Calu3 (cell line): ENCODE measurements around the gene ETNK2. TPM values are rescaled to one million over a fixed set of nuclear protein-coding genes. Genes with fewer than 3 reads are reported as not detected.

Experiments
- BruUV-seq: library from RNA; stranded (reverse); fragments of 400-500 nt; replicated peaks from 2 replicates; lab custom pipeline; 2021; lab: Mats Ljungman, UMichigan
- CTCF ChIA-PET: fragments of 300-600 bp; sonication (Branson Sonifier 250); formaldehyde crosslinking; loops from one replicate; lab custom pipeline; 2022; ENCODE audit warnings: antibody characterized with exemption; lab: Charles Lee
- DNase-seq: peaks from one replicate; pipeline ENCODE4 v3.0.0; 2022
- H3K27ac Mint-ChIP-seq: one replicate; pipeline ENCODE4 v1.8.0; 2022; ENCODE audit warnings: mixed read lengths; ENCODE audit not compliant: unreplicated experiment
- H3K27me3 Mint-ChIP-seq: one replicate; pipeline ENCODE4 v1.8.0; 2022; ENCODE audit warnings: mixed read lengths; ENCODE audit not compliant: unreplicated experiment
- H3K36me3 Mint-ChIP-seq: one replicate; pipeline ENCODE4 v1.8.0; 2022; ENCODE audit warnings: mild to moderate bottlenecking, moderate library complexity, mixed read lengths; ENCODE audit not compliant: insufficient read depth, unreplicated experiment
- H3K4me1 Mint-ChIP-seq: one replicate; pipeline ENCODE4 v1.8.0; 2022; ENCODE audit warnings: mild to moderate bottlenecking, low read depth, mixed read lengths; ENCODE audit not compliant: unreplicated experiment
- H3K4me3 Mint-ChIP-seq: one replicate; pipeline ENCODE4 v1.8.0; 2022; ENCODE audit warnings: mild to moderate bottlenecking, low read depth, moderate library complexity, mixed read lengths; ENCODE audit not compliant: unreplicated experiment
- H3K9me3 Mint-ChIP-seq: one replicate; pipeline ENCODE4 v1.8.0; 2022; ENCODE audit warnings: low read depth, mixed read lengths; ENCODE audit not compliant: unreplicated experiment
- intact Hi-C: fragments of 100-400 bp; cut with micrococcal nuclease; formaldehyde crosslinking; loops from one replicate; pipeline ENCODE4 v1.10.0; 2022; ENCODE audit not compliant: unreplicated experiment
- total RNA-seq: library from RNA; stranded (reverse); gene quantifications from 2 replicates; pipeline ENCODE4 v1.2.3, GENCODE V29; 2022
- TF ChIP-seq, protein P1 (sequence below): fragments of 200-600 bp; IDR thresholded peaks from one replicate; pipeline ENCODE4 v1.8.0; 2022; ENCODE audit warnings: antibody characterized with exemption; ENCODE audit not compliant: unreplicated experiment

Gene ETNK2
- total RNA-seq, 1 experiment from 2014 or later, result 5.0 TPM

DNA sequence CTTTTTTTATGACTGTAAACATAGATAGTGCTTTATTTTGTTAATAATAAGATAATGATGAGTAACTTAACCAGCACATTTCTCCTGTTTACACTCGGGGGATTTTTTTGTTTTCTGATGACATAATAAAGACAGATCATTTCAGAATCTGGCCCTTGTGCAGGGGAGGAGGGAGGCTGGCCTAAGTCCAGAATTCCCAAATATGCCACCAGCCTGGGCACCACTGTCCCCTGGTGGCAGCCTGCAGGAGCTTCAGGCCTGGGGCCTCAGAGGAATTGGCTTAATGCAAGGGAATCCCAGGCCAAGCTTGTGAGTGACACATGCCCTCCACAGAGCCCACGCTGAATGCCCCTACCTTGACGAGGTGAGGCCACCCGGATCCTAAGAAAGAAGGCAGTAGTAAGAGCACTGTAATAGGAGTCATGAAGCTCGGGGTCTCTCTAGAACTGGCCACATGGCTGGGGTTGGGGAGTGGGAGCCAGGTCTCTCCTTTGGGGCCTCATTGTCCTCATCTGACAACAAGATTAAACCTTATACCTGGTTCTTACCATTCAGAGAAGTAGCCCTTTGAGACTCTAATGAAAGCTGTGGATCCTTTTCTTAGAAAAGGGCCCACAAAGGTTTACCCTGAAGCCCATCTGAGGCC, 24.1 kb downstream of the ETNK2 start:
- Mint-ChIP-seq H3K27me3 (no peaks in the 10 kb centered on the region), H3K9me3 (no peaks in the 10 kb centered on the region), H3K27ac (no peak overlapping the region), H3K4me1 (peaks cover 40% of the 10 kb centered on the region), H3K4me3 (no peak overlapping the region), H3K36me3 (peaks cover 22% of the 10 kb centered on the region)
- DNase-seq, result peak; percentile 83
- BruUV-seq, result no TSS peak
- CTCF ChIA-PET, result interaction anchor here (0.6 to 5.1 kb wide), 10 partner anchors 13 to 267 kb away, joined by 3 to 113 read pairs (median 4); partner anchors contain the start of genes SNRPE and SOX13
- intact Hi-C loops, result loop anchor here (1.0 kb wide), 3 partner anchors 53 to 266 kb away; partner anchors contain the start of gene SNRPE
- TF ChIP-seq, protein P1, sequence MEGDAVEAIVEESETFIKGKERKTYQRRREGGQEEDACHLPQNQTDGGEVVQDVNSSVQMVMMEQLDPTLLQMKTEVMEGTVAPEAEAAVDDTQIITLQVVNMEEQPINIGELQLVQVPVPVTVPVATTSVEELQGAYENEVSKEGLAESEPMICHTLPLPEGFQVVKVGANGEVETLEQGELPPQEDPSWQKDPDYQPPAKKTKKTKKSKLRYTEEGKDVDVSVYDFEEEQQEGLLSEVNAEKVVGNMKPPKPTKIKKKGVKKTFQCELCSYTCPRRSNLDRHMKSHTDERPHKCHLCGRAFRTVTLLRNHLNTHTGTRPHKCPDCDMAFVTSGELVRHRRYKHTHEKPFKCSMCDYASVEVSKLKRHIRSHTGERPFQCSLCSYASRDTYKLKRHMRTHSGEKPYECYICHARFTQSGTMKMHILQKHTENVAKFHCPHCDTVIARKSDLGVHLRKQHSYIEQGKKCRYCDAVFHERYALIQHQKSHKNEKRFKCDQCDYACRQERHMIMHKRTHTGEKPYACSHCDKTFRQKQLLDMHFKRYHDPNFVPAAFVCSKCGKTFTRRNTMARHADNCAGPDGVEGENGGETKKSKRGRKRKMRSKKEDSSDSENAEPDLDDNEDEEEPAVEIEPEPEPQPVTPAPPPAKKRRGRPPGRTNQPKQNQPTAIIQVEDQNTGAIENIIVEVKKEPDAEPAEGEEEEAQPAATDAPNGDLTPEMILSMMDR, result peak; percentile 97

DNA sequence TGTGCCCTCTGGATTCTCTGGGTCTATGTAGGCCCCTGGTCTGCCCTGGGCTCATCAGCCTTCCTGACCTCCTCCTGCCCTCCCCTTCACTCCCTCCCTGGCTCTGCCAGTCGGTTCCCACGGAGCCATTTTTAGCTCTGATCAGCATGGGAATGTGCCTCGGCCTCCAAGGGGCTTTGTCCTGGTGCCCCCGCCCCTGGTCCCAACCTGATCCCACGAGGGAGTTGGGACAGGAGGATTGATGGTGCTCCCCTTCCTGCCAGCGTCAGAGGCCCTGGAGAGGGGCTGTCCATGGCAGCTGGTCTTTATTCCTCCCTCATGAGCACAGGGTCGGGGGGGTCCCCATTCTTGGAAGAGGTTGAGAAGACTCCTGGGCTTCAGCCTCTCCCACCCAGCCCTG, 24.9 kb downstream of the ETNK2 start:
- Mint-ChIP-seq H3K9me3 (no peaks in the 10 kb centered on the region), H3K27me3 (no peaks in the 10 kb centered on the region), H3K4me1 (peaks cover 40% of the 10 kb centered on the region), H3K36me3 (peaks cover 22% of the 10 kb centered on the region), H3K27ac (no peak overlapping the region), H3K4me3 (no peak overlapping the region)
- intact Hi-C loops, result loop anchor here (1.0 kb wide), 3 partner anchors 53 to 266 kb away; partner anchors contain the start of gene SNRPE
- TF ChIP-seq, protein P1, result no peak
- CTCF ChIA-PET, result interaction anchor here (0.6 to 5.1 kb wide), 5 partner anchors 23 to 256 kb away, joined by 4 to 113 read pairs (median 5); partner anchors contain the start of gene SOX13
- DNase-seq, result no peak
- no TSS peak for BruUV-seq

DNA sequence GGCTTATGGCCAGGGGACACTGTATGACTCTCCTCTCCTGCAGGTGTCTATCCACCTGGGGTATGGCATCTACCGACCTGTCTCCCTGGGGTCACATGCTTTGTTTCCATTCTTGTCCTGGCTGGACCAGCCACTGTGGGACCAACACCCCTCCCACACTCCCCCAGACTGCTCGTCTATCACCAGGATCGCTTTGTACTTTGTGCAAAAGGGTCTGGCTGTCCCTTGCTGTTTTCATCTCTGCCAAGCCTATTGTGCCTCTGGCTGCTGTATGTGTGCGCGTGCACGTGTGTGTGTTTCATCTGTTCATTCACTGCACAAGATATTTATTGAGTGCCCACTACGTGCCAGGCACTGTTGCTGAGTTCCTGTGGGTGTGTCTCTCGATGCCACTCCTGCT, 25.5 kb downstream of the ETNK2 start:
- CTCF ChIA-PET, result interaction anchor here (0.6 to 5.1 kb wide), 3 partner anchors 107 to 255 kb away, joined by 5 to 113 read pairs (median 11); no protein-coding TSS in a partner anchor
- no peaks in the 10 kb centered on the region for H3K9me3 Mint-ChIP-seq
- DNase-seq, result no peak
- no TSS peak for BruUV-seq
- no peak overlapping the region for H3K27ac Mint-ChIP-seq
- H3K4me3 Mint-ChIP-seq, result no peak overlapping the region
- TF ChIP-seq, protein P1, result no peak
- peaks cover 22% of the 10 kb centered on the region for H3K36me3 Mint-ChIP-seq
- no peaks in the 10 kb centered on the region for H3K27me3 Mint-ChIP-seq
- peaks cover 35% of the 10 kb centered on the region for H3K4me1 Mint-ChIP-seq
- intact Hi-C loops, result no loop called here

DNA sequence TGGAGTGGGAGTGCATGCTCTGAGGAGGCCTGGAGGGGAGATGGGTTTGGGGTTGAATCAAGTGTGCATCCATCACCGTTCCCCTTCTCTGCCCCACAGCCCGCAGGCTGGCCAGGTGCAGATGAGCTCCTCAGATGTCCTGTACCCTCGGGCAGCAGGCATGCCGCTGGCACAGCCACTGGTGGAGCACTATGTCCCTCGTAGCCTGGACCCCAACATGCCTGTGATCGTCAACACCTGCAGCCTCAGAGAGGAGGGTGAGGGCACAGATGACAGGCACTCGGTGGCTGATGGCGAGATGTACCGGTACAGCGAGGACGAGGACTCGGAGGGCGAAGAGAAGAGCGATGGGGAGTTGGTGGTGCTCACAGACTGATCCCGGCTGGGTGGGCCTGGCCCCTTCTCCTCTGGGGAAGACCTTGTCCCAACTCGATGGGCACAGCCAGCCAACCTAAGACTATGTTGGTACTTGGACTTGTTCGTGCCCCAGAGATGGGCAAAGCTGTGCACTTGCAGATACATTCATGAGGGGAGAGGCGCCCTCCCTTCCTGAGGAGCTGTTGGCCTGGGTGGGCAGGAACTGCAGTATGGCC, 26.0 kb downstream of the ETNK2 start:
- BruUV-seq, result no TSS peak
- no peaks in the 10 kb centered on the region for H3K9me3 Mint-ChIP-seq
- intact Hi-C loops, result no loop called here
- H3K27ac Mint-ChIP-seq, result no peak overlapping the region
- H3K36me3 Mint-ChIP-seq, result peaks cover 19% of the 10 kb centered on the region
- no peak overlapping the region for H3K4me3 Mint-ChIP-seq
- CTCF ChIA-PET, result interaction anchor here (0.6 kb wide), 1 partner anchor 205 kb away, joined by 11 read pairs; no protein-coding TSS in a partner anchor
- no peaks in the 10 kb centered on the region for H3K27me3 Mint-ChIP-seq
- peaks cover 30% of the 10 kb centered on the region for H3K4me1 Mint-ChIP-seq
- TF ChIP-seq, protein P1, result no peak
- no peak for DNase-seq
